Loucy (cell line): ENCODE data around the gene AAR2.

ENCODE experiments used
- H2AFZ ChIP-seq: fragments of 200-600 bp; sonication (generic); 2 replicates; pipeline ENCODE4 v1.6.0; 2016; ENCODE audit warnings: antibody characterized with exemption, mild to moderate bottlenecking, low read length, moderate library complexity
- H3F3A ChIP-seq: fragments of 200-600 bp; 2 replicates; pipeline ENCODE4 v1.6.0; 2016; ENCODE audit warnings: antibody characterized with exemption, low read depth, mild to moderate bottlenecking
- H3K27me3 ChIP-seq: fragments of 200-600 bp; sonication (generic); 2 replicates; pipeline ENCODE4 v1.6.1; 2014; ENCODE audit warnings: low read length, mild to moderate bottlenecking; ENCODE audit not compliant: insufficient read depth, poor library complexity, severe bottlenecking
- H3K36me3 ChIP-seq: fragments of 200-600 bp; sonication (generic); 2 replicates; pipeline ENCODE4 v1.6.1; 2016; ENCODE audit warnings: low read length; ENCODE audit not compliant: insufficient read depth
- H3K4me1 ChIP-seq: fragments of 200-600 bp; sonication (generic); 2 replicates; pipeline ENCODE4 v1.5.1; 2014; ENCODE audit warnings: low read length, mild to moderate bottlenecking; ENCODE audit not compliant: insufficient read depth, poor library complexity, severe bottlenecking
- H3K4me2 ChIP-seq: fragments of 200-600 bp; sonication (generic); 2 replicates; pipeline ENCODE4 v1.6.0; 2014; ENCODE audit warnings: antibody characterized with exemption, low read length, low read depth, mild to moderate bottlenecking; ENCODE audit not compliant: poor library complexity, severe bottlenecking
- H3K4me3 ChIP-seq: fragments of 200-600 bp; sonication (generic); 2 replicates; pipeline ENCODE4 v1.5.1; 2014; ENCODE audit warnings: low read length, mild to moderate bottlenecking, mixed read lengths; ENCODE audit not compliant: poor library complexity, severe bottlenecking
- H3K79me2 ChIP-seq: fragments of 200-600 bp; sonication (generic); 2 replicates; pipeline ENCODE4 v1.6.1; 2014; ENCODE audit warnings: low read length; ENCODE audit not compliant: insufficient read depth
- H3K9ac ChIP-seq: fragments of 200-600 bp; sonication (generic); 2 replicates; pipeline ENCODE4 v1.6.0; 2014; ENCODE audit warnings: mild to moderate bottlenecking, low read depth, low read length, moderate library complexity; ENCODE audit not compliant: poor library complexity, severe bottlenecking
- H3K9me2 ChIP-seq: fragments of 200-600 bp; sonication (generic); replicated peaks from 2 replicates; pipeline ENCODE4 v1.6.1; 2016; ENCODE audit warnings: low read depth, low read length, mixed read lengths
- H3K9me3 ChIP-seq: fragments of 200-600 bp; sonication (generic); 2 replicates; pipeline ENCODE4 v1.6.1; 2014; ENCODE audit warnings: mild to moderate bottlenecking, antibody characterized with exemption, low read length, low read depth; ENCODE audit not compliant: insufficient read depth
- H4K20me1 ChIP-seq: fragments of 200-600 bp; sonication (generic); 2 replicates; pipeline ENCODE4 v1.6.0; 2014; ENCODE audit warnings: antibody characterized with exemption, low read length, mild to moderate bottlenecking; ENCODE audit not compliant: insufficient read depth, poor library complexity, severe bottlenecking
- EZH2phosphoT487 ChIP-seq: fragments of 200-600 bp; IDR thresholded peaks from 2 replicates; pipeline ENCODE4 v1.6.1; 2018; ENCODE audit warnings: antibody characterized with exemption, mild to moderate bottlenecking, moderate library complexity, borderline replicate concordance
- TF ChIP-seq, protein P1 (sequence below): fragments of 200-600 bp; sonication (generic); conservative IDR thresholded peaks from 2 replicates; pipeline ENCODE4 v1.5.1; 2014; ENCODE audit warnings: mild to moderate bottlenecking, antibody characterized with exemption, low read length

AAR2 gene

DNA sequence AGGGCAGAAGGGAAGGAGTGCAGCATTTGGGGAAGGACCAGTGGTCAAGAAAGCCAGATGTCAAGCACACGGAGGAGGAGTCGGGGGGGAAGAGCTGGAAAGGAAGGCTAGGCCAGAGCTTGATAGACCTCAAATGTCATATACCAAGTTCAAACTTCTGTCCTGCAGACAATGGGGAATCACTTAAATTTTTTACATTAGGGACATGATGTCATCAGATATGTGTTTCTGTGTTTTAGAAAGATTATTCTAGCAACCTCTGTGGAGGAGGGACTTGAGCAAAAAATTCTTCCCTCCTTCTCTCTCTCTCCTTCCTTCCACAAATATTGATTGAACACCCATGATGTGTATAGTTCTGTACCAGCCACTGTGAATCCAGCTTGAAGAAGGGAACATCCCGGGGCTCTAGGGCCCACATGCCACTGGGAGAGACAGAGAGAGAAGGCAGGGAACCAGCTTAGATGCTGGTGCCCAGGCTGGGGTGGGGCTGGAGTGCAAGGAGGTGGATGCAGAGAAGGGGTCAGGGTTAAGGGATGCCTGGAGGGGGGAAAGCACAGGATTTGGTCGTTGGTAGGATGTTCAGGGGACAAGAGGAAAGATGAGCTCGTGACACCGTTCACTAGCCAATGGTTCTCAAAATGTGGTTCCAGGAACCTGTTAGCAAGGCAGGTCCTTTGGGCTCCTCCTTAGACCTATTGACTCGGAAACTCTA lies 19.8 kb upstream of the AAR2 start:
- Histone ChIP-seq H3K4me2 (no peak overlapping the region), H3K9me3 (no peaks in the 10 kb centered on the region), H3K4me1 (peaks cover 2% of the 10 kb centered on the region), H3F3A (no peaks in the 10 kb centered on the region), H3K9ac (no peak overlapping the region), H2AFZ (no peak overlapping the region), H3K27me3 (no peaks in the 10 kb centered on the region), H3K4me3 (no peak overlapping the region), H3K36me3 (no peaks in the 10 kb centered on the region), H4K20me1 (no peaks in the 10 kb centered on the region), H3K9me2 (no peaks in the 10 kb centered on the region), H3K79me2 (no peaks in the 10 kb centered on the region)
- TF ChIP-seq, protein P1, sequence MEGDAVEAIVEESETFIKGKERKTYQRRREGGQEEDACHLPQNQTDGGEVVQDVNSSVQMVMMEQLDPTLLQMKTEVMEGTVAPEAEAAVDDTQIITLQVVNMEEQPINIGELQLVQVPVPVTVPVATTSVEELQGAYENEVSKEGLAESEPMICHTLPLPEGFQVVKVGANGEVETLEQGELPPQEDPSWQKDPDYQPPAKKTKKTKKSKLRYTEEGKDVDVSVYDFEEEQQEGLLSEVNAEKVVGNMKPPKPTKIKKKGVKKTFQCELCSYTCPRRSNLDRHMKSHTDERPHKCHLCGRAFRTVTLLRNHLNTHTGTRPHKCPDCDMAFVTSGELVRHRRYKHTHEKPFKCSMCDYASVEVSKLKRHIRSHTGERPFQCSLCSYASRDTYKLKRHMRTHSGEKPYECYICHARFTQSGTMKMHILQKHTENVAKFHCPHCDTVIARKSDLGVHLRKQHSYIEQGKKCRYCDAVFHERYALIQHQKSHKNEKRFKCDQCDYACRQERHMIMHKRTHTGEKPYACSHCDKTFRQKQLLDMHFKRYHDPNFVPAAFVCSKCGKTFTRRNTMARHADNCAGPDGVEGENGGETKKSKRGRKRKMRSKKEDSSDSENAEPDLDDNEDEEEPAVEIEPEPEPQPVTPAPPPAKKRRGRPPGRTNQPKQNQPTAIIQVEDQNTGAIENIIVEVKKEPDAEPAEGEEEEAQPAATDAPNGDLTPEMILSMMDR = no peak
- TF ChIP-seq EZH2phosphoT487 = no peak

GRCh38 chr20:36217226-36217625 lies 19.1 kb upstream of the AAR2 start:
- peaks cover 2% of the 10 kb centered on the region for H3K4me1 ChIP-seq
- no peaks in the 10 kb centered on the region for H4K20me1 ChIP-seq
- no peak overlapping the region for H2AFZ ChIP-seq
- no peaks in the 10 kb centered on the region for H3K36me3 ChIP-seq
- H3K79me2 ChIP-seq = no peaks in the 10 kb centered on the region
- TF ChIP-seq, protein P1 = peak; percentile 30
- no peak for TF ChIP-seq EZH2phosphoT487
- H3K9me2 ChIP-seq = no peaks in the 10 kb centered on the region
- H3K4me2 ChIP-seq = no peak overlapping the region
- H3K9me3 ChIP-seq = no peaks in the 10 kb centered on the region
- no peak overlapping the region for H3K9ac ChIP-seq
- H3F3A ChIP-seq = no peaks in the 10 kb centered on the region
- no peaks in the 10 kb centered on the region for H3K27me3 ChIP-seq
- H3K4me3 ChIP-seq = no peak overlapping the region

- no peak for TF ChIP-seq EZH2phosphoT487
- TF ChIP-seq, protein P1 = no peak
Observed at GRCh38 chr20:36218380-36219064, 17.8 kb upstream of the AAR2 start.

More at GRCh38 chr20:36218380-36219064, 17.8 kb upstream of the AAR2 start:
- H3K4me1 ChIP-seq = peaks cover 2% of the 10 kb centered on the region
- H3K9me2 ChIP-seq = no peaks in the 10 kb centered on the region
- no peak overlapping the region for H3K9ac ChIP-seq
- H3K36me3 ChIP-seq = no peaks in the 10 kb centered on the region
- H3K9me3 ChIP-seq = no peaks in the 10 kb centered on the region
- H3K4me3 ChIP-seq = no peak overlapping the region
- H3K79me2 ChIP-seq = no peaks in the 10 kb centered on the region
- no peak overlapping the region for H3K4me2 ChIP-seq
- H3F3A ChIP-seq = no peaks in the 10 kb centered on the region
- no peaks in the 10 kb centered on the region for H3K27me3 ChIP-seq
- no peaks in the 10 kb centered on the region for H4K20me1 ChIP-seq
- H2AFZ ChIP-seq = peak overlapping the region; percentile 60; the same call in 1 of the 2 replicates
